HepG2 (cell line): ENCODE measurements around the gene CAMK1D. TPM values are rescaled to one million over a fixed set of nuclear protein-coding genes. Genes with fewer than 3 reads are reported as not detected.
A peak's percentile ranks its signal among the peaks of the same experiment; 100 is the strongest.

Source experiments
- ATAC-seq: fragments of 200-7000 bp; cut with Tn5 transposase; 3 replicates; pipeline ENCODE4 v1.9.1; 2020; ENCODE audit warnings: mild to moderate bottlenecking, moderate library complexity
- BruUV-seq: library from RNA; stranded (reverse); fragments of 400-500 nt; replicated peaks from 2 replicates; lab custom pipeline; 2021; lab: Mats Ljungman, UMichigan
- CTCF ChIA-PET: fragments of 300-600 bp; formaldehyde crosslinking; extraction: SDS; loops from one replicate; lab custom pipeline; 2021; ENCODE audit warnings: low total read pairs, inconsistent platforms, low intra/inter-chr PET ratio; lab: Yijun Ruan, JAX
- POLR2A ChIA-PET: fragments of 350-600 bp; sonication (Branson Sonifier 250); formaldehyde crosslinking; loops from one replicate; lab custom pipeline; 2020; ENCODE audit warnings: antibody characterized with exemption, inconsistent platforms; lab: Yijun Ruan, JAX
- DNase-seq: peaks from one replicate; pipeline ENCODE4 v3.0.0-alpha.2; 2015; ENCODE audit warnings: low spot score
- FAIRE-seq: peaks from 3 replicates; lab custom pipeline; 2011; peaks lifted over from hg19 to GRCh38; lab: Jason Lieb, UNC
- H2AFZ ChIP-seq: one replicate; pipeline ENCODE4 v1.6.1; 2011; ENCODE audit warnings: low read length, inconsistent platforms
- H3K27ac ChIP-seq: fragments of 300-600 bp; 3 replicates; pipeline ENCODE4 v1.8.0; 2011; ENCODE audit warnings: mixed run types, mild to moderate bottlenecking, mixed read lengths, low read length, inconsistent platforms; ENCODE audit not compliant: insufficient read depth; ENCODE audit errors: extremely low read length
- H3K27me3 ChIP-seq, 2 experiments: fragments of 200-600 bp in 1 of 2; 2 replicates in 1 of 2; 3 replicates in 1 of 2; pipeline versions ENCODE4 v1.6.0 to v1.8.0; 2011; ENCODE audit warnings: low read length in 2 of 2, mild to moderate bottlenecking in 2 of 2, moderate library complexity in 2 of 2, inconsistent platforms in 1 of 2; ENCODE audit not compliant: insufficient read depth in 2 of 2, control insufficient read depth in 1 of 2
- H3K36me3 ChIP-seq, 2 experiments: fragments of 200-600 bp in 1 of 2; replicated peaks in 1 of 2; 2 replicates in 1 of 2; 3 replicates in 1 of 2; pipeline versions ENCODE4 v1.5.1 to v1.8.0; 2011; ENCODE audit warnings: low read length in 2 of 2, inconsistent platforms in 1 of 2; ENCODE audit not compliant: insufficient read depth in 2 of 2, control insufficient read depth in 1 of 2
- H3K4me1 ChIP-seq: 2 replicates; pipeline ENCODE4 v1.5.1; 2012; ENCODE audit warnings: low read length, inconsistent platforms; ENCODE audit not compliant: insufficient read depth
- H3K4me2 ChIP-seq: 2 replicates; pipeline ENCODE4 v1.6.0; 2011; ENCODE audit warnings: low read depth, low read length, inconsistent platforms
- H3K4me3 ChIP-seq, 3 experiments: fragments of 200-600 bp in 1 of 3; sonication (generic), shearing (Covaris generic) in 1 of 3; replicated peaks in 1 of 3; 2 replicates each; pipeline ENCODE4 v1.5.1; 2011 to 2016; ENCODE audit warnings: low read length in 3 of 3, inconsistent platforms in 2 of 3, low read depth in 2 of 3, mild to moderate bottlenecking in 2 of 3, control low read depth in 1 of 3, mixed read lengths in 1 of 3; ENCODE audit not compliant: insufficient read depth in 1 of 3
- H3K79me2 ChIP-seq: one replicate; pipeline ENCODE4 v1.6.1; 2011; ENCODE audit warnings: low read length, inconsistent platforms; ENCODE audit not compliant: insufficient read depth
- H3K9ac ChIP-seq: 2 replicates; pipeline ENCODE4 v1.6.0; 2011; ENCODE audit warnings: mild to moderate bottlenecking, low read depth, low read length, inconsistent platforms; ENCODE audit not compliant: insufficient read depth
- H3K9me3 ChIP-seq: 2 replicates; pipeline ENCODE4 v1.5.1; 2012; ENCODE audit warnings: mild to moderate bottlenecking, low read length
- H4K20me1 ChIP-seq: 2 replicates; pipeline ENCODE4 v1.6.0; 2011; ENCODE audit warnings: inconsistent platforms, mild to moderate bottlenecking, low read length, moderate library complexity; ENCODE audit not compliant: insufficient read depth
- ARID2 ChIP-seq: sonication (generic); formaldehyde crosslinking; IDR thresholded peaks from 2 replicates; pipeline ENCODE4 v1.8.1; 2022; ENCODE audit warnings: mild to moderate bottlenecking, missing genetic modification reagents, borderline replicate concordance
- CERS6 ChIP-seq: sonication (generic); formaldehyde crosslinking; IDR thresholded peaks from 2 replicates; pipeline ENCODE4 v1.5.0; 2020; ENCODE audit warnings: missing genetic modification reagents
- EP300 ChIP-seq, 3 experiments: sonication (generic) in 1 of 3; formaldehyde crosslinking in 1 of 3; IDR thresholded peaks; 2 replicates each; pipeline versions ENCODE4 v1.5.1 to v1.6.1; 2011 to 2020; ENCODE audit warnings: low read depth in 2 of 3, low read length in 2 of 3, borderline replicate concordance in 1 of 3, improper control_type of control experiment in 1 of 3, mild to moderate bottlenecking in 1 of 3, missing genetic modification reagents in 1 of 3, moderate library complexity in 1 of 3
- HNF1A ChIP-seq, 2 experiments: sonication (generic) in 1 of 2; formaldehyde crosslinking in 1 of 2; IDR thresholded peaks; 2 replicates each; pipeline versions ENCODE4 v1.4.0 to v1.6.1; 2016 to 2020; ENCODE audit warnings: borderline replicate concordance in 1 of 2, low read depth in 1 of 2, mild to moderate bottlenecking in 1 of 2, missing genetic modification reagents in 1 of 2
- SNAPC2 ChIP-seq: sonication (generic); formaldehyde crosslinking; IDR thresholded peaks from 2 replicates; pipeline ENCODE4 v1.8.1; 2022; ENCODE audit warnings: mild to moderate bottlenecking, missing genetic modification reagents
- YEATS4 ChIP-seq: sonication (generic); formaldehyde crosslinking; IDR thresholded peaks from 2 replicates; pipeline ENCODE4 v1.4.0; 2020; ENCODE audit warnings: missing genetic modification reagents, borderline replicate concordance
- ZNF362 ChIP-seq: sonication (generic); formaldehyde crosslinking; IDR thresholded peaks from 2 replicates; pipeline ENCODE4 v1.4.0; 2020; ENCODE audit warnings: missing genetic modification reagents, mild to moderate bottlenecking, borderline replicate concordance
- ZNF468 ChIP-seq: sonication (generic); formaldehyde crosslinking; IDR thresholded peaks from 2 replicates; pipeline ENCODE4 v1.8.0; 2022; ENCODE audit warnings: mild to moderate bottlenecking, moderate library complexity, missing genetic modification reagents
- ZNF790 ChIP-seq: sonication (generic); formaldehyde crosslinking; IDR thresholded peaks from 2 replicates; pipeline ENCODE4 v1.8.0; 2022; ENCODE audit warnings: missing genetic modification reagents, mild to moderate bottlenecking, borderline replicate concordance
- ZNF879 ChIP-seq: sonication (generic); formaldehyde crosslinking; IDR thresholded peaks from 2 replicates; pipeline ENCODE4 v1.8.1; 2023; ENCODE audit warnings: missing genetic modification reagents
- WGBS: methylation state at CpG from one replicate; pipeline ENCODE4 v1.1.6; 2017; ENCODE audit warnings: low lambda C conversion rate; 5-methylcytosine and 5-hydroxymethylcytosine counted together
- in situ Hi-C: cut with HindIII; loops from 2 replicates; pipeline ENCODE4 v1.10.0; 2017; ENCODE audit warnings: low pct_unique_long_range_greater_than_20kb; ENCODE audit not compliant: extremely low pct_ligation_motif_present
- intact Hi-C: fragments of 100-400 bp; cut with micrococcal nuclease; formaldehyde crosslinking; loops from one replicate; pipeline ENCODE4 v1.10.0; 2022; ENCODE audit not compliant: unreplicated experiment
- polyA plus RNA-seq, 8 experiments: library from polyadenylated mRNA; depleted of rRNA in 3 of 8; stranded (reverse) in 7 of 8; unstranded in 1 of 8; fragments of >200 nt; fragmentation: Illumina TruSeq in 4 of 8; extraction: Trizol in 4 of 8; gene quantifications; 2 replicates each; pipeline versions ENCODE4 v1.2.1 to v1.2.3, GENCODE V29; 2011 to 2016; ENCODE audit warnings: low read depth in 4 of 8, missing spikeins in 1 of 8, mixed read lengths in 1 of 8; ENCODE audit not compliant: insufficient read depth in 1 of 8
- total RNA-seq, 5 experiments: library from RNA; depleted of rRNA; stranded (reverse); fragments of >200 nt; fragmentation: Illumina TruSeq; extraction: Trizol; gene quantifications; 2 replicates each; pipeline ENCODE4 v1.2.3, GENCODE V29; 2016; ENCODE audit warnings: low read depth in 1 of 5

The CAMK1D gene
- total and polyA plus RNA-seq, 2 of the 13 experiments (the other 11 are each of a cell fraction or from before 2014, with no cell fraction given): under 0.01 TPM; not detected in 1

GRCh38 chr10:12699258-12699700 is 349.9 kb downstream of the CAMK1D start:
- Histone ChIP-seq H3K79me2 (no peaks in the 10 kb centered on the region), H3K9ac (no peak overlapping the region), H3K4me2 (peak overlapping the region; percentile 19), H3K27ac (no peak overlapping the region), H3K4me3 (no peak overlapping the region), H4K20me1 (no peaks in the 10 kb centered on the region), H3K4me1 (peaks cover 23% of the 10 kb centered on the region), H3K36me3 (no peaks in the 10 kb centered on the region), H3K9me3 (no peaks in the 10 kb centered on the region), H2AFZ (no peak overlapping the region), H3K27me3 (peaks cover 0 to 3% of the 10 kb centered on the region in 2 experiments; a peak in 4 of 5 replicates)
- BruUV-seq: no TSS peak
- ChIA-PET CTCF (no interaction called here), POLR2A (no interaction called here)
- intact Hi-C loops (no loop called here), in situ Hi-C loops (no loop called here)
- ATAC-seq: peak; percentile 57
- WGBS: 24% methylated on average over 7 of the region's 7 CpGs
- TF ChIP-seq HNF1A (IDR thresholded peaks at IDR 0.05; ENCODE audit: low read depth) (0 out of 2 replicates have a peak, but pooled peaks have one; percentile 54), HNF1A (CRISPR knock-in tag; IDR thresholded peaks at IDR 0.05; ENCODE audit: borderline replicate concordance) (no peak), ZNF879 (CRISPR knock-in tag) (no peak), YEATS4 (CRISPR knock-in tag) (no peak), ARID2 (CRISPR knock-in tag) (no peak), SNAPC2 (no peak), ZNF468 (CRISPR knock-in tag) (no peak), CERS6 (CRISPR knock-in tag) (no peak), ZNF362 (peak; percentile 77; the same call in 1 of the 2 replicates), EP300 (IDR thresholded peaks at IDR 0.05; ENCODE audit: low read depth in 2 of 2, low read length in 2 of 2) (no peak), EP300 (CRISPR knock-in tag; IDR thresholded peaks at IDR 0.05; ENCODE audit: borderline replicate concordance) (no peak), ZNF790 (CRISPR knock-in tag) (no peak)
- peak; percentile 50 for FAIRE-seq
- peak; percentile 20 for DNase-seq
